Nephron (organoid): ENCODE data around the gene DERA.

Experiments
- H3K27ac Mint-ChIP-seq, 3 experiments: 2 replicates each; pipeline ENCODE4 v1.8.0; 2020; ENCODE audit warnings: mixed read lengths in 3 of 3, mild to moderate bottlenecking in 2 of 3, moderate library complexity in 1 of 3
- H3K27me3 Mint-ChIP-seq: 2 replicates; pipeline ENCODE4 v1.8.0; 2021; ENCODE audit warnings: low read depth, mild to moderate bottlenecking, moderate library complexity, mixed read lengths
- H3K36me3 Mint-ChIP-seq: 2 replicates; pipeline ENCODE4 v1.8.0; 2020; ENCODE audit warnings: low read depth, mixed read lengths
- H3K4me1 Mint-ChIP-seq: 2 replicates; pipeline ENCODE4 v1.8.0; 2020; ENCODE audit warnings: mixed read lengths
- H3K4me3 Mint-ChIP-seq, 3 experiments: 2 replicates each; pipeline ENCODE4 v1.8.0; 2020; ENCODE audit warnings: mild to moderate bottlenecking in 3 of 3, mixed read lengths in 3 of 3, moderate library complexity in 2 of 3
- H3K9me3 Mint-ChIP-seq: 2 replicates; pipeline ENCODE4 v1.8.0; 2020; ENCODE audit warnings: mixed read lengths
- CTCF ChIP-seq, 3 experiments: fragments of 200-600 bp; sonication (generic); IDR thresholded peaks; one replicate each; pipeline ENCODE4 v1.5.0; 2021; ENCODE audit warnings: antibody characterized with exemption in 3 of 3; ENCODE audit not compliant: unreplicated experiment in 3 of 3

The DERA gene

DNA sequence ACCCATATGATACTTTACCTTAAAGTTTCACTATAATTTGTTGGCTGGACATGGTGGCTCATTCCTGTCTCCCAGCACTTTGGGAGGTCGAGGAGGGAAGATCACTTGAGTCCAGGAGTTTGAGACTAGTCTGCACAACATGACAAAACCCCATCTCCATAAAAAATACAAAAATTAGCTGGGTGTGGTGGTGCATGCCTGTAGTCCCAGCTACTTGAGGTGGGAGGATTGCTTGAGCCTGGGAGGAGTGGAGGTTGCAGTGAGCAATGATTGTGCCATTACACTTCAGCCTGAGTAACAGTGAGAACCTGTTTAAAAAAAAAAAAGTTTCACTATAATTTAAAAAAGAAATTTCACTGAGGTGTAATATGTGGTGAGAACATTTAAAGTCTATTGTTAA lies 21.2 kb downstream of the DERA start:
- Mint-ChIP-seq H3K27ac (no peak overlapping the region), H3K4me1 (peaks cover 5% of the 10 kb centered on the region), H3K36me3 (peaks cover 19% of the 10 kb centered on the region)

GRCh38 chr12:15932971-15933370 lies 21.8 kb downstream of the DERA start:
- Mint-ChIP-seq H3K9me3 (no peaks in the 10 kb centered on the region), H3K27me3 (no peaks in the 10 kb centered on the region), H3K4me3 (no peak overlapping the region), H3K36me3 (peaks cover 25% of the 10 kb centered on the region), H3K27ac (no peak overlapping the region), H3K4me1 (peaks cover 5% of the 10 kb centered on the region)
- TF ChIP-seq CTCF (IDR thresholded peaks at IDR 0.05; ENCODE audit: unreplicated experiment in 3 of 3) = no peak

More for the DNA sequence above, 21.2 kb downstream of the DERA start:
- H3K9me3 Mint-ChIP-seq = no peaks in the 10 kb centered on the region
- TF ChIP-seq CTCF (IDR thresholded peaks at IDR 0.05; ENCODE audit: unreplicated experiment in 3 of 3) = no peak
- no peak overlapping the region for H3K4me3 Mint-ChIP-seq
- H3K27me3 Mint-ChIP-seq = no peaks in the 10 kb centered on the region

DNA sequence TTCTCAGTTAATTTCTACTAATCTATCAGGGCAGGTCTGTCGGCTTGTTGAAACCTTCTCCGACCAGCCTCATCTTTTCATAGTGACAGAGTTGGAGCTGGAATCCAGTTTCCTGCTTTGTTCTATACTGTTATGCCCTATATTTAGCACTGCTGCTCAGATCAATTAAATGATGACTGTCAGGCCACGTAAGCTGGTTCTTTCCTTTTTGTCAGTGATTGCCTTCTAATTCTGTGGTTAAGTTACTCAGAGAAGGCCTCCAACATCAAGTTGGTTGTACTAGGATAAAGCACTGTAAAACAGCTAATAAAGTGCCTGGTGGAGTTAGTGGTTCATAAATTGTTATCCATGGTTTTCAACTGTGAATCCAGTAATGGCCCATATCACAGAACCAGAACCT lies 22.6 kb downstream of the DERA start:
- no peak for TF ChIP-seq CTCF (IDR thresholded peaks at IDR 0.05; ENCODE audit: unreplicated experiment in 3 of 3)
- H3K36me3 Mint-ChIP-seq = peaks cover 25% of the 10 kb centered on the region
- H3K27ac Mint-ChIP-seq = no peak overlapping the region
- no peaks in the 10 kb centered on the region for H3K9me3 Mint-ChIP-seq
- no peak overlapping the region for H3K4me3 Mint-ChIP-seq
- peaks cover 3% of the 10 kb centered on the region for H3K4me1 Mint-ChIP-seq
- no peaks in the 10 kb centered on the region for H3K27me3 Mint-ChIP-seq

DNA sequence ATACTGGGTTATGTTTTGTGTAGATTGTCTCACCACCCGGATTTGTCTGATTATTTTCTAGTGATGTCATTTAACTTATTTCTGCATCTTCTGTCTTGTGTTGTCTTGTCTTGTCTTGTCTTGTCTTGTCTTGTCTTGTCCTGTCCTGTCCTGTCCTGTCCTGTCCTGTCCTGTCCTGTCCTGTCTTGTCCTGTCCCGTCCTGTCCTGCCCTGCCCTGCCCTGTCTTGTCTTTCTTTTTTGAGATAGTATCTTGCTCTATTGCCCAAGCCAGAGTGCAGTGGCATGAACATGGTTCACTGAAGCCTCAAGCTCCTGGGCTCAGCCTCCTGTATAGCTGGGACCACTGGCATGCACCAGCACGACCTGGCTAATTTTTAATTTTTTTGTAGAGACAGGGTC lies 25.6 kb downstream of the DERA start:
- Mint-ChIP-seq H3K27ac (no peak overlapping the region), H3K9me3 (peaks cover 8% of the 10 kb centered on the region), H3K27me3 (no peaks in the 10 kb centered on the region), H3K36me3 (peaks cover 29% of the 10 kb centered on the region), H3K4me3 (no peak overlapping the region), H3K4me1 (no peaks in the 10 kb centered on the region)
- TF ChIP-seq CTCF (IDR thresholded peaks at IDR 0.05; ENCODE audit: unreplicated experiment in 3 of 3) = no peak

GRCh38 chr12:15937902-15938301 lies 26.8 kb downstream of the DERA start:
- H3K4me1 Mint-ChIP-seq = no peaks in the 10 kb centered on the region
- TF ChIP-seq CTCF (IDR thresholded peaks at IDR 0.05; ENCODE audit: unreplicated experiment in 3 of 3) = no peak
- H3K9me3 Mint-ChIP-seq = peaks cover 18% of the 10 kb centered on the region
- no peak overlapping the region for H3K27ac Mint-ChIP-seq
- H3K4me3 Mint-ChIP-seq = no peak overlapping the region
- no peaks in the 10 kb centered on the region for H3K27me3 Mint-ChIP-seq
- H3K36me3 Mint-ChIP-seq = peaks cover 34% of the 10 kb centered on the region

- peaks cover 19% of the 10 kb centered on the region for H3K9me3 Mint-ChIP-seq
These were observed 28.0 kb downstream of the DERA start for GRCh38 chr12:15939111-15939510.

More at GRCh38 chr12:15939111-15939510, 28.0 kb downstream of the DERA start:
- H3K4me3 Mint-ChIP-seq = no peak overlapping the region
- peaks cover 28% of the 10 kb centered on the region for H3K36me3 Mint-ChIP-seq
- TF ChIP-seq CTCF (IDR thresholded peaks at IDR 0.05; ENCODE audit: unreplicated experiment in 3 of 3) = no peak
- H3K27me3 Mint-ChIP-seq = no peaks in the 10 kb centered on the region
- H3K27ac Mint-ChIP-seq = no peak overlapping the region
- no peaks in the 10 kb centered on the region for H3K4me1 Mint-ChIP-seq
